HG02981 (cell line): ENCODE data around the gene DNAL1.
A peak's percentile ranks its signal among the peaks of the same experiment; 100 is the strongest.
"Not testable (repeated sequence)": the region's sequence is repeated elsewhere in the genome, so short reads cannot be mapped to it uniquely, and the experiment has no call there.

ENCODE experiments used
- ATAC-seq: cut with Tn5 transposase; IDR thresholded peaks from one replicate; pipeline ENCODE4 v1.9.1; 2021; ENCODE audit warnings: mild to moderate bottlenecking, moderate library complexity; ENCODE audit not compliant: unreplicated experiment

DNAL1 gene

GRCh38 chr14:73696466-73697400 lies 51.9 kb downstream of the DNAL1 start:
- ATAC-seq = peak; percentile 75

DNA sequence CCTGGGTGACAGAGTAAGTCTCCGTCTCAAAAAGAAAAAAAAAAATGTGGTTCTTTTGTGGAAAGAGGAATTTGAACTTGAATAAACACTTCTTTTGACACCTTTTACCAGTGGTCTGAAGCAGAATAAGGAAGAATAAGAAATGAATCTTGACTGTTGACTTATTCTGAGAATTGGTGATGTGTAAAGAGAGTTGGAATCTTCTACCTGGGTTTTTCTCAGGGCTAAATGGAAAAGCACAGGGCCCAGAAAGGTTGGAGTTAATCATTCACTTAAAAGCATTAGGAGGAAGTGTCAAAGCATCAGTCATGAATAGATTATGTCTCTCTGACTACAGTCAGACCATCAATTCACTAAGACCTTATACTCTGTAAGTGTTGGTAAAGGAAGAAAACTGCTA lies 55.5 kb downstream of the DNAL1 start:
- ATAC-seq = no peak

DNA sequence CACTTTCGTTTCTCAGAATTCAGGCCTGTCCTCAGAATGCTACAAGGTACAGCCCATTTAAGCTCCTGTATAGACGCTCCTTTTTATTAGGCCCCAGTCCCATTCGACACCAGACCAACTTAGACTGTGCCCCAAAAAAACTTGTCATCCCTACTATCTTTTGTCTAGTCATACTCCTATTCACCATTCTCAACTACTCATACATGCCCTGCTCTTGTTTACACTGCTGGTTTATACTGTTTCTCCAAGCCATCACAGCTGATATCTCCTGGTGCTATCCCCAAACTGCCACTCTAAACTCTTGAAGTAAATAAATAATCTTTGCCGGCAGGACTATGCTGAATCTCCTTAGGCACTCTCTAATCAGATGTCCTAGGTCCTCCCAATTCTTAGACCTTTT lies 63.3 kb downstream of the DNAL1 start:
- not testable (repeated sequence) for ATAC-seq

DNA sequence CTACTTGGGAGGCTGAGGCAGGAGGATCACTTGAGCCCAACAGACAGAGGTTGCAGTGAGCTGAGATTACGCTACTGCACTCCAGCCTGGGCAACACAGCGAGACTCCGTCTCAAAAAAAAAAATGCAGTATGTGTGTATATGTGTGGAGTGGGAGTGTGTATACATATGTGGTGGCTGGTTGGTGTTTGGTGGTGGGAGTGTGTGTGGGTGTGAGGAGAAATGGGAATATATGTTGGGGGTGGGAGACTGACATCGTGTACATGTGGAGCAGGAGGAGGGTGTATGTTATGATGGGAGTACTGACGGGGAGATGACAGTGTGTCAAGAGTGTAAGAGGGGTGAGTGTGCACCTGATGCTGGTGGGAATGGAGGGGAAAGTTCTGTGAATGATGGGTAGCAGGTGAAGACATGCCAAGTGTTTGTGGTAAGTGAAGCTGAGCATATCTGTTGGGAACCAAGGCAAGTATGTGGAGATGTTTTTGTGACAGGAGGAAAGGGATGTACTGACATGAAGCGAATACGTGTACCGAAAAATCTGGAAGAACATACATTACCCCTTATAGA lies 65.2 kb downstream of the DNAL1 start:
- no peak for ATAC-seq

- no peak for ATAC-seq
These were observed 66.0 kb downstream of the DNAL1 start for GRCh38 chr14:73710737-73711136.

- ATAC-seq = no peak
These were observed 67.3 kb downstream of the DNAL1 start for GRCh38 chr14:73712071-73712506.

- no peak for ATAC-seq
These were observed 67.9 kb downstream of the DNAL1 start for GRCh38 chr14:73712540-73713180.

DNA sequence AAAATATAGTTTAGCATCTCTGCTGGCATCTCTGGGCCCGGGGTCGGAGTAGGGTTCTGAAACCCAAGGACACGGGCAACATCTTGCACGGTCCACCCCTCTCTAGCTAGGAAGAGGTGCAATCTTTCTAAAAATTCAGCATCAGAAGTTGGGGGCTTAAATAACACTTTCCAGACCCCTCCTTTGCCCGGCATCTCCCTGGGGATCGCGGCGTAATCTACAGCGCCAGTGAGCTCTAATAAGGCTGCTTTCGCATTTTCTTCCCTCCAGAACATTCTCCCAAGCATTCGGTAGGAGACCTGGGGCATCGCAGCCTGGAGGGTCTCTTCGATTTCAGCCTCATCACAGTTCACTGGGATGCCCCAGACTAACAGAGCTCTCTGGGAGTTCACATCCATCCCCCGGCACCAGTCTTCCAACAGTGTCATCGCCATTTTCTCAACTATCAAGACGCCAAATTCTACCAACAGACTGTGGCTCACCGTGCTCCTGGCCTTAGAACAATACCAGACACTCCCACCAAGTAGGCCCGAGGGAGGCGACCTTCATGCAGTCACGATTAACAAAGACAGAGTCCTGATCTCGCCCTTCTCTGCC lies 68.5 kb downstream of the DNAL1 start:
- ATAC-seq = no peak

DNA sequence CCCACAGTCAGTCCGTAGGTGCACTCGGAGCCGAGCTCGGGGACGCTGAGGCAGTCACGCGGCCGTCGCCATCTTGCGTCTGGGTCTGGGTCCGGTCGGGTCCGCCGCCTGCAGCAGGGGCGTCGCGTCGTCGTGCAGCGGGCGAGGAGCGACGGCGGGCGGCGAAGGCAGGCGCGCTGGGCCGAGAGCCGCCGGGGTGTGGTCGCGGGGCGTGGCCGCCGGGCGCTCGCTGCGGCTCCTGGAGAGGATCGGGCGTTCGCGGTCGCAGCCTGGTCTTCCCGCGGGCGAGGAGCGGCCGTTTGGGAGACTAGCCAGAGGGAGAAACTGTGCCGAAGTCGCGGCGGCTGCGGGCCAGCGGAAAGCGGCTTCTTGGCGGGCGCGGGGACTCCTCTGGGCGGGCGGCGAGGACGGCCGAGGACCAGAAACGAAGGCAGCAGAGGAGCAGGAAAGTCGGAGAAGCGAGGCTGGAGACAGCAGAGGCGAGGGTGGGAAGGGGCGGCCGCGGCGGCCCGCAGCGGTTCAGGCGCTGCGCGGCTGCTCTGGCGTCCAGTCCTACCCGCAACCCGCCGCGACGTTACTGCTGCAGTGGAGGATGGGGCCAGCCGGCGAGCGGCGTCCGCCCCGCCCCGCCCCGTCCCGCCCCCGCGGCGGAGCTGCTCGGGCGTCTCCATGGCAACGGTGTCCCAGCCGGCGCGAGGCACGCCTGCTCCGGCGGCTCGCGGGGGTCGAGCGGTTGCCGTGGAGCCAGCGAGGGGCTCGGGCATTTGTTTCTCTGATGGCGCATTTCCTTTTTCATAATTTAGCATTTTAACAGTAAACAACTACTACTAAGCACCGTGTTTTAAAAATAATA lies 69.2 kb downstream of the DNAL1 start, which contains the start of gene PNMA1:
Gene PNMA1, minus strand, starts transcription at position 582 of the 853 bp plus-strand sequence. CDS start 745 bp downstream, outside the sequence.
- ATAC-seq = peak; percentile 65

GRCh38 chr14:73714656-73715081 lies 69.9 kb downstream of the DNAL1 start:
- ATAC-seq = peak; percentile 4

DNA sequence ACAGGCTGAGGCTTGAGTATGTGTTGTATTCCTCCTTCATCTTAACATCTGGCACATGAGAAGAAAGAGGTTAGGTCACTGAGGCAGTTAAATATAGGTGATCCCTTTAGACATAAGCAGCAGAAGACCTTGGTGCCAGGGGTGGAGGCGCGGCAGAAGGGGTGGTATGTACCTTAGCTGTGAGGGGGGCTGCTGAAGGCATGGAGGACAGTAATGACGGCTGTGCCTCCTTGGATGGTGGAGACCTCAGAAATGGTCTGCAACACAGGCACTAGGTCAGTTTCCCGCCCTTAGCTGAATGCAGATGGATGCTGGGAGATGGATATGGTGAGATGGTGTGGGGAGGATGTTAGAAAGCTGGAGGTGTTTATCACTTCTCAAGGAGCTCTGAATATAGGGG lies 70.9 kb downstream of the DNAL1 start:
- ATAC-seq = no peak

GRCh38 chr14:73717266-73717665 lies 72.5 kb downstream of the DNAL1 start:
- ATAC-seq = no peak

DNA sequence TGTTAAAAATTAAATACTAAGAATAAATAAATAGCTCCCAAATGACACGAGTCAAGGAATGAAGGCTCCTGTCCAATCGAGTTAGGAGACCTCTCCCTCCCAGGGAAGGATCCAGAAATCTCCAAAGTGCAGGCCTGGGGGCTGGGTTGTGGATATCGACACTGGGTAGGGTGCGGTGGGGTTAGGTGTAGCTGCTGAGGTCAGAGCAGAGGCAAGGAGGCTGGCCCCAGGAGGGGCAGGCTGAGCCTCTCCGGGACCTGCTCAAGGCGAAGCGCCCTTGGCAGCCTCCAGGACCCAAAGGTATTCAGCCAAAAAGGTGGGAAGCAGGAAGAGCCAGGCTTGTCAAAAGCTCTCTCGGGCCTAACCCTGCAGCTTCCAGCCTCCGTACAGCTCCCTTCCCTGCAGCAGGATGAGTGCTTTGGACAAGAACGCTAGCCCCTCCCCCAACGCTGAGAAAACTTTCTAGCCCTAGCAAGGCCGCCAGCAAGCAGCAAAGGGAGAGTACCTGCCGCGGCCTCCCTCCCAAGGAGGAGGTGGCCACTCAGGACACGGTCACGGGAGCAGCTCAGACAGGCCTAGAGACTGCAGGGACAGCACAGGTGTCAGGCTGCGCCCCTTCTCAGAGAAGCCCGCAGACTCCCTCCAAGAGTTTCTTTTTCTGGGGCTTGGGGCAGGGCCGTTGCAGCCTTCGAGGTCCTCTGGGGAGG lies 73.1 kb downstream of the DNAL1 start:
- no peak for ATAC-seq

DNA sequence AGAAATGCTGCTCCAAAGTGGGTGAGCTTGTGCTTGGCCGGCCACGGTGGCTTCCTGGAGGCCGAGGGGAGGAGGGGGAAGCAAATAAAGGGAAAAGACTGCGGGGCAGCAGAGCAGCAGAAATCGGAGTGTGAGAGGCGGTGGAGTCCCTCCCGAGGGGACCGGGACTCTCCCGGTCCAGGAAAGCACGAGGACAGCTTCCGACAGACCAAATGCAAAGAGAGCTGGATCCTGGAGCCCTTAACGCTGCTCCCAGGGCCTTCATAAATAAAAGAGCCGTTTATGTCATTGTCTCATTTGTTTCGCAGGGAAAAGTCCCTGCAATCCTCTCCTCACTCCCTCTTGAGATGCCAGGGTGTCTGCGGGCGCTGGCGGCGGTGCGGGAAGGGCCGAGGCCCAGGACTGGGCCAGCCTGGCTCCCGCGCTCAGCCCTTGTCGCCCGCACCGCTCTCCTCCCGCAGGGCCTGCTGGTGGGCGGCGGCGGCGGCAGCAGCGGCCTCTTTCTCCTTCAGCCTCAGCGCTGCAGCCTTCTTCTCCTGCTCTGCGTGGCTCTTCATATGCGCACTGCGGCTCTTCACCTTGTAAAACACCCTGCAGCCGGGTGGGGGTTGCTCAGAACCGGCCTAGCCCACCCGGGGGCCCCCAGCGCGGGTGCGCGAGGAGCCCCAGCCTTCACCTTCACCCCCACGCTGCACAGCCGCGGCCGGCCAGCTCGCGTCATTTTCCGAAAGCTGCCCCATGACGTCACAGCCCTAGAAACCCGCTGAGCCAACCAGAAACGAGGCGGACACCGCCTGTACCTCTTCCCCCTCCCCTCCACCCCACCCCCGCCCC lies 73.8 kb downstream of the DNAL1 start:
- no peak for ATAC-seq

GRCh38 chr14:73719361-73719760 lies 74.6 kb downstream of the DNAL1 start:
- ATAC-seq = no peak

- ATAC-seq = no peak
These were observed 75.0 kb downstream of the DNAL1 start for GRCh38 chr14:73719791-73720190.

GRCh38 chr14:73720636-73721035 lies 75.8 kb downstream of the DNAL1 start:
- no peak for ATAC-seq

DNA sequence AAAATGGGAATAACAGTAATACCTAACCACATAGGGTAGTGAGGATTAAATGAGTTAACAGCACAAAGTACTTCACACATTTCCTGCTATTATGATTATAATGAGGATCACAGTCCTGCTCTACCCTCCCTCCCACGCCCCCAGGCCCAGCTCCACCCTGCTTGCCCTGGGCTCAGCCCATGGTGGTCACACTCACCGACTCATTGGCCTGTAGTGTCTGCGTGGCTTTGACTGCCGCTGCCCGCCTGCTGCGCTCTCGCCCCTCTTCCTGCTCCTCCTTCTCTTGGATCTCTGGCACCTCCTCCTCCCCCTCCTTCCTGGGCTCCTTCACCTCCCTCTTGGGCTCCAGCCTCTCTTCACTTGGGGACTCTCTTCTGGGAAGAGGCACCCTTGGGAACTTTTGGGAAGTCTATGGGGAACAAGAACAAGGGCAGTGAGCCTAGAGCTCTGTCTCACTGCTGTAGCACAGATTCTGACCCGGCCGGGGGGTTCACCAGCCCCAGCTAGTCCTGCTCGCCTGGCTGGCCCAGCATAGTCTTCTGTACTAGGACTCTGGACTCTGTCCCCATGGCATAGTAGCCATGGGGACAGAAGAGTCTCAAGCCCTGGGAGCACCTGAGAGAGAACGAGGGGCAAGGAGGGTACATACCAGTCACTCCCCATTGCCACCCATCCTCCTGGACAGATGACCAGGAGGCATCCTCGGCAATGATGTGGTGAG lies 76.5 kb downstream of the DNAL1 start:
- no peak for ATAC-seq
